HCT116 (cell line): ENCODE measurements around the gene LYRM4. TPM values are rescaled to one million over a fixed set of nuclear protein-coding genes. Genes with fewer than 3 reads are reported as not detected.

ENCODE experiments used
- ATAC-seq: fragments of 200-7000 bp; cut with Tn5 transposase; 2 replicates; pipeline ENCODE4 v1.9.1; 2020; ENCODE audit warnings: mild to moderate bottlenecking, moderate library complexity
- BruUV-seq: library from RNA; stranded (reverse); fragments of 400-500 nt; replicated peaks from 2 replicates; lab custom pipeline; 2021; lab: Mats Ljungman, UMichigan
- CTCF ChIA-PET: fragments of 300-600 bp; sonication (Branson Sonifier 250); formaldehyde crosslinking; loops from one replicate; lab custom pipeline; 2021; ENCODE audit warnings: antibody characterized with exemption; lab: Charles Lee
- POLR2A ChIA-PET: fragments of 300-600, 350-600 bp; sonication (Branson Sonifier 250); formaldehyde crosslinking; loops from one replicate; lab custom pipeline; 2021; ENCODE audit warnings: antibody characterized with exemption; lab: Charles Lee
- RAD21 ChIA-PET, 2 experiments: fragments of 300-600 bp; sonication (Branson Sonifier 250); formaldehyde crosslinking; loops; one replicate each; lab custom pipeline; 2023; ENCODE audit warnings: low total read pairs in 2 of 2; ENCODE audit not compliant: uncharacterized antibody in 2 of 2, unreplicated experiment in 2 of 2, low non-redundant PET in 1 of 2; lab: Charles Lee
- DNase-seq: peaks from one replicate; pipeline ENCODE4 v3.0.0-alpha.2; 2010; ENCODE audit warnings: low read depth, low spot score
- H2AFZ ChIP-seq: fragments of 200-600 bp; shearing (Covaris generic), sonication (generic); 2 replicates; pipeline ENCODE4 v1.6.1; 2017; ENCODE audit warnings: low read depth, mixed run types, mixed read lengths, antibody characterized with exemption, low read length; ENCODE audit not compliant: poor library complexity, severe bottlenecking
- H3K27ac ChIP-seq: 2 replicates; pipeline ENCODE4 v1.5.1; 2012; ENCODE audit warnings: low read depth, low read length
- H3K27me3 ChIP-seq: fragments of 200-600 bp; sonication (generic); 2 replicates; pipeline ENCODE4 v1.6.1; 2016; ENCODE audit warnings: mixed run types, low read length, mixed read lengths; ENCODE audit not compliant: insufficient read depth
- H3K36me3 ChIP-seq, 2 experiments: fragments of 200-500 bp in 1 of 2; fragments of 200-600 bp in 1 of 2; sonication (Bioruptor generic) in 1 of 2; sonication (generic) in 1 of 2; 2 replicates each; pipeline versions ENCODE4 v1.5.1 to v1.6.1; 2014 to 2016; ENCODE audit warnings: low read length in 2 of 2, inconsistent platforms in 1 of 2, mixed read lengths in 1 of 2, mixed run types in 1 of 2; ENCODE audit not compliant: insufficient read depth in 2 of 2, control insufficient read depth in 1 of 2
- H3K4me1 ChIP-seq, 2 experiments: fragments of 200-600 bp in 1 of 2; sonication (generic) in 1 of 2; 2 replicates each; pipeline versions ENCODE4 v1.5.1 to v1.6.1; 2012 to 2017; ENCODE audit warnings: low read length in 2 of 2, inconsistent platforms in 1 of 2, mild to moderate bottlenecking in 1 of 2, mixed read lengths in 1 of 2, mixed run types in 1 of 2, moderate library complexity in 1 of 2; ENCODE audit not compliant: insufficient read depth in 2 of 2, control insufficient read depth in 1 of 2
- H3K4me2 ChIP-seq: fragments of 200-600 bp; sonication (generic); 2 replicates; pipeline ENCODE4 v1.6.1; 2017; ENCODE audit warnings: mixed run types, low read length, mixed read lengths
- H3K4me3 ChIP-seq, 2 experiments: fragments of 200-600 bp in 1 of 2; sonication (generic) in 1 of 2; replicated peaks in 1 of 2; 2 replicates each; pipeline ENCODE4 v1.5.1; 2011 to 2016; ENCODE audit warnings: low read length in 2 of 2, control low read depth in 1 of 2, low read depth in 1 of 2, mild to moderate bottlenecking in 1 of 2, mixed read lengths in 1 of 2, mixed run types in 1 of 2
- H3K79me2 ChIP-seq: fragments of 200-600 bp; sonication (generic); 2 replicates; pipeline ENCODE4 v1.6.1; 2017; ENCODE audit warnings: mild to moderate bottlenecking, mixed run types, low read length, moderate library complexity, mixed read lengths; ENCODE audit not compliant: insufficient read depth
- H3K9ac ChIP-seq: fragments of 200-600 bp; sonication (generic); 2 replicates; pipeline ENCODE4 v1.6.1; 2016; ENCODE audit warnings: low read length, mixed read lengths
- H3K9me2 ChIP-seq: fragments of 200-600 bp; sonication (generic), shearing (Covaris generic); 2 replicates; pipeline ENCODE4 v1.6.1; 2017; ENCODE audit warnings: mixed run types, mild to moderate bottlenecking, moderate library complexity; ENCODE audit not compliant: insufficient read depth
- H3K9me3 ChIP-seq, 2 experiments: fragments of 200-500 bp in 1 of 2; fragments of 200-600 bp in 1 of 2; sonication (Bioruptor generic) in 1 of 2; sonication (generic) in 1 of 2; 2 replicates each; pipeline ENCODE4 v1.6.1; 2014 to 2017; ENCODE audit warnings: low read length in 2 of 2, mixed read lengths in 2 of 2, inconsistent platforms in 1 of 2, low read depth in 1 of 2, mild to moderate bottlenecking in 1 of 2, mixed run types in 1 of 2, moderate library complexity in 1 of 2; ENCODE audit not compliant: control insufficient read depth in 1 of 2, insufficient read depth in 1 of 2
- H4K20me1 ChIP-seq: fragments of 200-600 bp; sonication (generic), shearing (Covaris generic); 2 replicates; pipeline ENCODE4 v1.6.1; 2017; ENCODE audit warnings: mixed run types, mild to moderate bottlenecking, moderate library complexity; ENCODE audit not compliant: insufficient read depth
- CEBPB ChIP-seq: IDR thresholded peaks from 2 replicates; pipeline ENCODE4 v1.6.1; 2012; ENCODE audit warnings: low read depth
- ELF1 ChIP-seq: IDR thresholded peaks from 2 replicates; pipeline ENCODE4 v1.6.1; 2012; ENCODE audit warnings: low read depth, borderline replicate concordance
- EZH2 ChIP-seq: fragments of 200-600 bp; sonication (generic); IDR thresholded peaks from 2 replicates; pipeline ENCODE4 v1.6.1; 2017; ENCODE audit warnings: antibody characterized with exemption, mixed run types
- JUND ChIP-seq: IDR thresholded peaks from 2 replicates; pipeline ENCODE4 v1.6.1; 2012
- POLR2AphosphoS5 ChIP-seq: IDR thresholded peaks from 2 replicates; pipeline ENCODE4 v1.6.1; 2011; ENCODE audit warnings: mild to moderate bottlenecking, low read depth, low read length, moderate library complexity
- TCF7L2 ChIP-seq: IDR thresholded peaks from 2 replicates; pipeline ENCODE4 v1.7.0; 2011; ENCODE audit warnings: borderline replicate concordance, inconsistent platforms; ENCODE audit not compliant: insufficient read depth, insufficient read length; ENCODE audit errors: extremely low read depth
- ZBTB33 ChIP-seq: IDR thresholded peaks from 2 replicates; pipeline ENCODE4 v1.6.1; 2011; ENCODE audit warnings: mild to moderate bottlenecking, low read length, moderate library complexity; ENCODE audit not compliant: insufficient replicate concordance; ENCODE audit errors: extremely low read depth
- intact Hi-C: fragments of 100-400 bp; cut with micrococcal nuclease; formaldehyde crosslinking; loops from 2 replicates; pipeline ENCODE4 v1.10.0; 2022
- total RNA-seq: library from RNA; stranded (reverse); gene quantifications from one replicate; pipeline ENCODE4 v1.2.1, GENCODE V29; 2021; ENCODE audit not compliant: unreplicated experiment

Gene LYRM4
- total RNA-seq, 1 experiment from 2014 or later: 30.1 TPM

GRCh38 chr6:5215799-5216198 is 45.0 kb downstream of the LYRM4 start (continued):
- TF ChIP-seq EZH2: no peak
- TF ChIP-seq ZBTB33: no peak
- TF ChIP-seq TCF7L2: no peak
- no peak for TF ChIP-seq ELF1
- TF ChIP-seq CEBPB: no peak
- TF ChIP-seq, all 23 proteins: peak for 0

- Histone ChIP-seq H3K4me2 (no peak overlapping the region), H2AFZ (no peak overlapping the region), H3K9ac (no peak overlapping the region), H3K27ac (no peak overlapping the region), H3K4me1 (no peaks in the 10 kb centered on the region), H3K36me3 (peaks cover 2 to 5% of the 10 kb centered on the region in 2 experiments; a peak in 1 of 4 replicates), H3K9me3 (no peaks in the 10 kb centered on the region), H3K27me3 (no peaks in the 10 kb centered on the region), H3K9me2 (no peaks in the 10 kb centered on the region), H3K79me2 (peaks cover 4% of the 10 kb centered on the region; the same call in 1 of the 2 replicates), H4K20me1 (no peaks in the 10 kb centered on the region), H3K4me3 (no peak overlapping the region)
- intact Hi-C loops: loop anchor here (1.0 to 2.0 kb wide), 3 partner anchors 88 to 188 kb away; no protein-coding TSS in a partner anchor
- DNase-seq (no peak), ATAC-seq (no peak)
- BruUV-seq: no TSS peak
- ChIA-PET POLR2A (no interaction called here), CTCF (interaction anchor here (0.7 to 1.1 kb wide), 5 partner anchors 10 to 164 kb away, joined by 3 to 4 read pairs (median 3); no protein-coding TSS in a partner anchor), RAD21 (no interaction called here)
- TF ChIP-seq EZH2: no peak
- TF ChIP-seq ELF1: no peak
- no peak for TF ChIP-seq JUND
- no peak for TF ChIP-seq POLR2AphosphoS5
Observed at GRCh38 chr6:5215159-5215558, 45.6 kb downstream of the LYRM4 start.
